ENCODE results near the gene ALX4. TPM values are rescaled to one million over a fixed set of nuclear protein-coding genes. Genes with fewer than 3 reads are reported as not detected.

ALX4 gene
- total and polyA plus RNA-seq, 2 of the 8 experiments (the other 6 are each of a cell fraction or from before 2014, with no cell fraction given) = not detected

- Histone ChIP-seq H2AK5ac (ENCODE audit: low read depth, low read length) (no peak overlapping the region), H4K8ac (ENCODE audit: extremely low read depth, insufficient read depth, low read length) (no peak overlapping the region), H3K79me1 (ENCODE audit: low read depth, low read length) (no peaks in the 10 kb centered on the region), H3K4me1 (replicated peaks in 1 of 4; ENCODE audit: control insufficient read depth in 3 of 4, insufficient read depth in 4 of 4, low read length in 3 of 4) (peaks cover 0 to 4% (median 1%) of the 10 kb centered on the region in 4 experiments; a peak in 3 of 7 replicates), H3K56ac (replicated peaks; ENCODE audit: insufficient read length, low read depth, low read length) (no peak overlapping the region), H3K9ac (replicated peaks in 1 of 4; ENCODE audit: extremely low read depth in 1 of 4, low read depth in 3 of 4, low read length in 3 of 4) (no peak overlapping the region), H3K4me3 (ENCODE audit: extremely low read depth in 1 of 4, insufficient read depth in 2 of 4, low read depth in 3 of 4, low read length in 4 of 4) (no peak overlapping the region), H3K36me3 (ENCODE audit: control insufficient read depth in 2 of 4, insufficient read depth in 4 of 4, low read length in 3 of 4) (no peaks in the 10 kb centered on the region), H2BK5ac (ENCODE audit: low read depth, low read length) (no peak overlapping the region), H4K20me1 (replicated peaks in 1 of 2; ENCODE audit: control insufficient read depth in 1 of 2, insufficient read depth in 2 of 2, low read length in 2 of 2) (no peaks in the 10 kb centered on the region), H3K14ac (ENCODE audit: insufficient read length) (no peak overlapping the region), H2AFZ (ENCODE audit: low read length) (no peak overlapping the region), H3K27me3 (replicated peaks in 1 of 4; ENCODE audit: control insufficient read depth in 3 of 4, extremely low read depth in 1 of 4, insufficient read depth in 3 of 4, low read length in 3 of 4) (peaks cover 30 to 76% (median 70%) of the 10 kb centered on the region in 4 experiments), H2BK20ac (ENCODE audit: low read length) (no peak overlapping the region), H4K91ac (replicated peaks; ENCODE audit: insufficient read length, low read length) (no peak overlapping the region), H2BK12ac (ENCODE audit: low read depth, low read length) (0 out of 2 replicates have a peak overlapping the region, but pooled peaks have one; percentile 33), H4K5ac (ENCODE audit: insufficient read length, low read depth, low read length) (no peak overlapping the region), H3K18ac (ENCODE audit: extremely low read depth, low read length) (no peak overlapping the region), H2BK15ac (ENCODE audit: low read length) (0 out of 2 replicates have a peak overlapping the region, but pooled peaks have one; percentile 50), H3K9me3 (ENCODE audit: insufficient read depth in 2 of 2, low read depth in 1 of 2, low read length in 1 of 2) (no peaks in the 10 kb centered on the region), H3K27ac (ENCODE audit: low read depth, low read length) (no peak overlapping the region), H2BK120ac (replicated peaks; ENCODE audit: low read depth, low read length) (no peak overlapping the region), H3K23me2 (ENCODE audit: low read depth, low read length) (no peaks in the 10 kb centered on the region), H3K23ac (ENCODE audit: insufficient read length) (no peak overlapping the region), H3K4me2 (ENCODE audit: insufficient read depth in 1 of 2, low read depth in 2 of 2, low read length in 2 of 2) (no peak overlapping the region), H3K79me2 (ENCODE audit: control insufficient read depth in 1 of 2, insufficient read depth in 2 of 2, low read length in 2 of 2) (no peaks in the 10 kb centered on the region), H3K4ac (replicated peaks; ENCODE audit: insufficient read length, low read depth, low read length) (no peak overlapping the region)
- ChIA-PET POLR2A (ENCODE audit: partially characterized antibody) (interaction anchor here (2.8 kb wide), 1 partner anchor 7 kb away, joined by 10 read pairs; no protein-coding TSS in a partner anchor), CTCF (ENCODE audit: partially characterized antibody) (interaction anchor here (0.9 to 3.5 kb wide), 11 partner anchors 14 to 256 kb away, joined by 3 to 27 read pairs (median 4); no protein-coding TSS in a partner anchor)
- no peak for FAIRE-seq
- DNase-seq (ENCODE audit: low read depth in 1 of 2, low spot score in 2 of 2) = no peak
- TF ChIP-seq TEAD4 (IDR thresholded peaks at IDR 0.05; ENCODE audit: low read depth, low read length) (0 out of 2 replicates have a peak, but pooled peaks have one; percentile 22), SIRT6 (IDR thresholded peaks at IDR 0.05; ENCODE audit: low read length) (no peak), CTCF (IDR thresholded peaks at IDR 0.05; ENCODE audit: control extremely low read depth in 1 of 3, insufficient read depth in 1 of 3, low read depth in 1 of 3, low read length in 3 of 3) (peak; percentile 30 to 39 (median 32); a peak in 3 of 4 replicates), RAD21 (IDR thresholded peaks at IDR 0.05 in 1 of 2, conservative IDR thresholded peaks at IDR 0.05 in 1 of 2; ENCODE audit: low read depth in 2 of 2, low read length in 2 of 2) (peak; percentile 59)
- whole genome bisulfite sequencing, 2 experiments (ENCODE audit: extremely low coverage in 1 of 2, insufficient coverage in 1 of 2, insufficient read length in 1 of 2, insufficient replicate concordance in 2 of 2, low coverage in 1 of 2, low lambda C conversion rate in 2 of 2, missing lambda C conversion rate in 1 of 2) = 61% methylated on average over 15 of the region's 15 CpGs; no CpG with 5 or more reads in 1 of the 2 experiments
These were observed 16.9 kb upstream of the ALX4 start for GRCh38 chr11:44326615-44327475.
